Measurements from ENCODE around the gene MBP. TPM values are rescaled to one million over a fixed set of nuclear protein-coding genes. Genes with fewer than 3 reads are reported as not detected.

Gene MBP
- total RNA-seq, 1 donor from 2014 or later = 90.6 TPM

DNA sequence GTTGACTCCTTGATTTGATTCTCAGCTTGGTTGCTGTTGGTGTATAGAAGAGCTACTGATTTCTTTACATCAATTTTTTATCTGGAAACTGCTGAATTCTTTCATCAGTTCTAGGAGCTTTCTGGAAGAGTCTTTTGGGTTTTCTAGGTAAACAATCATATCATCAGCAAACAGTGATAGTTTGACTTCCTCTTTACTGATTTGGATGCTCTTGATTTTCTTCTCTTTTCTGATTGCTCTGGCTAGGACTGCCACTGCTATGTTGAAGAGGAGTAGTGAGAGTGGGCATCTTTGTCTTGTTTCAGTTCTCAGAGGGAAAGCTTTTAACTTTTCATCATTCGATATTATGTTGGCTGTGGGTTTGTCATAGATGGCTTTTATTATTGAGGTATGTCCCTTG lies 169.7 kb downstream of the MBP start:
- TF ChIP-seq, protein P1, sequence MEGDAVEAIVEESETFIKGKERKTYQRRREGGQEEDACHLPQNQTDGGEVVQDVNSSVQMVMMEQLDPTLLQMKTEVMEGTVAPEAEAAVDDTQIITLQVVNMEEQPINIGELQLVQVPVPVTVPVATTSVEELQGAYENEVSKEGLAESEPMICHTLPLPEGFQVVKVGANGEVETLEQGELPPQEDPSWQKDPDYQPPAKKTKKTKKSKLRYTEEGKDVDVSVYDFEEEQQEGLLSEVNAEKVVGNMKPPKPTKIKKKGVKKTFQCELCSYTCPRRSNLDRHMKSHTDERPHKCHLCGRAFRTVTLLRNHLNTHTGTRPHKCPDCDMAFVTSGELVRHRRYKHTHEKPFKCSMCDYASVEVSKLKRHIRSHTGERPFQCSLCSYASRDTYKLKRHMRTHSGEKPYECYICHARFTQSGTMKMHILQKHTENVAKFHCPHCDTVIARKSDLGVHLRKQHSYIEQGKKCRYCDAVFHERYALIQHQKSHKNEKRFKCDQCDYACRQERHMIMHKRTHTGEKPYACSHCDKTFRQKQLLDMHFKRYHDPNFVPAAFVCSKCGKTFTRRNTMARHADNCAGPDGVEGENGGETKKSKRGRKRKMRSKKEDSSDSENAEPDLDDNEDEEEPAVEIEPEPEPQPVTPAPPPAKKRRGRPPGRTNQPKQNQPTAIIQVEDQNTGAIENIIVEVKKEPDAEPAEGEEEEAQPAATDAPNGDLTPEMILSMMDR (IDR thresholded peaks at IDR 0.05) = no peak
- H3K4me1 ChIP-seq = peaks cover 15% of the 10 kb centered on the region
- ATAC-seq (no peak), DNase-seq (no peak)
- intact Hi-C loops (cut with DNase I) = no loop called here
- no peaks in the 10 kb centered on the region for H3K27me3 ChIP-seq (ENCODE audit: low read depth)
- no peak overlapping the region for H3K4me3 ChIP-seq
- no peak overlapping the region for H3K27ac ChIP-seq
- peaks cover 24% of the 10 kb centered on the region for H3K36me3 ChIP-seq
- H3K9me3 ChIP-seq = no peaks in the 10 kb centered on the region

DNA sequence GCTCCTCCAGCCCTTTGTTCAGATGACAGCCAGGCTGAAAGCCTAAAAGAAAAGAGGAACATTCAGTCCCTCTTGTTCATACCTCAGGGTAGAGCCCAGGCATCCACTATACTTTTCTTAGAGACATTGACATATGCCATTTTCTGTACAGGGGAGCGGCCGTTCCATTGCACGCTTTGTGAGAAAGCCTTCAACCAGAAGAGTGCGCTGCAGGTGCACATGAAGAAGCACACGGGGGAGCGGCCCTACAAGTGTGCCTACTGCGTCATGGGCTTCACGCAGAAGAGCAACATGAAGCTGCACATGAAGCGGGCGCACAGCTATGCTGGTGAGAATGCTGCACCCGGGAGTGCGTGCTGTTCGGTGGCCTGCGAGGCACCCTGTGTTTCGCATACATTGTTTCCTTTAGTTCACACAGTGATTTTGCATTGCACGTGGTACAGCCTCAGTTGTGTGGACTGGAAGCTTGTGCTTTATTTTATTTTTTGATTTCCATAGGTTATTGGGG lies 172.0 kb downstream of the MBP start:
- intact Hi-C loops (cut with DNase I) = no loop called here
- no peak overlapping the region for H3K27ac ChIP-seq
- ATAC-seq (no peak), DNase-seq (no peak)
- H3K27me3 ChIP-seq (ENCODE audit: low read depth) = no peaks in the 10 kb centered on the region
- H3K36me3 ChIP-seq = peaks cover 36% of the 10 kb centered on the region
- no peak overlapping the region for H3K4me3 ChIP-seq
- peaks cover 18% of the 10 kb centered on the region for H3K4me1 ChIP-seq
- H3K9me3 ChIP-seq = no peaks in the 10 kb centered on the region
- TF ChIP-seq, protein P1 (IDR thresholded peaks at IDR 0.05) = no peak

DNA sequence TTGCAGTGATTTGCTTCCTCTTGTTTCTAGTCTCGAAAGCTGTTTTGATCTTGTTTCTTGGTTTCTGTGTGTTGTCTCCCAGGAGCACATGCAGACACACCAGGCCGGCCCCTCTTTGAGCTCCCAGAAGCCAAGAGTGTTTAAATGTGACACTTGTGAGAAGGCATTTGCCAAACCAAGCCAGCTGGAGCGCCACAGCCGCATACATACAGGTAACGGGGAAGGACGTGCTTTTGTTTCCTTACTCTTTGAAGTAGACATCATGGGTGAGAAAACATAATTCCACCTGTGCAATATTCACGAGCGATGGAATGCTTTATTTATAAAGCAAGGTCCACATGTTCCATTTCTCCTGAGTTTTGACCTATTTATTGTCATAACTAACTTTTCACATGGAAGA lies 173.0 kb downstream of the MBP start:
- no peak for DNase-seq
- TF ChIP-seq, protein P1 (IDR thresholded peaks at IDR 0.05) = no peak
- H3K9me3 ChIP-seq = no peaks in the 10 kb centered on the region
- intact Hi-C loops (cut with DNase I) = no loop called here
- H3K36me3 ChIP-seq = peaks cover 39% of the 10 kb centered on the region
- ATAC-seq = peak in 1 of 2 donors; percentile 12
- no peak overlapping the region for H3K4me3 ChIP-seq
- H3K27ac ChIP-seq = peak overlapping the region; percentile 27
- H3K4me1 ChIP-seq = peaks cover 18% of the 10 kb centered on the region
- no peaks in the 10 kb centered on the region for H3K27me3 ChIP-seq (ENCODE audit: low read depth)

DNA sequence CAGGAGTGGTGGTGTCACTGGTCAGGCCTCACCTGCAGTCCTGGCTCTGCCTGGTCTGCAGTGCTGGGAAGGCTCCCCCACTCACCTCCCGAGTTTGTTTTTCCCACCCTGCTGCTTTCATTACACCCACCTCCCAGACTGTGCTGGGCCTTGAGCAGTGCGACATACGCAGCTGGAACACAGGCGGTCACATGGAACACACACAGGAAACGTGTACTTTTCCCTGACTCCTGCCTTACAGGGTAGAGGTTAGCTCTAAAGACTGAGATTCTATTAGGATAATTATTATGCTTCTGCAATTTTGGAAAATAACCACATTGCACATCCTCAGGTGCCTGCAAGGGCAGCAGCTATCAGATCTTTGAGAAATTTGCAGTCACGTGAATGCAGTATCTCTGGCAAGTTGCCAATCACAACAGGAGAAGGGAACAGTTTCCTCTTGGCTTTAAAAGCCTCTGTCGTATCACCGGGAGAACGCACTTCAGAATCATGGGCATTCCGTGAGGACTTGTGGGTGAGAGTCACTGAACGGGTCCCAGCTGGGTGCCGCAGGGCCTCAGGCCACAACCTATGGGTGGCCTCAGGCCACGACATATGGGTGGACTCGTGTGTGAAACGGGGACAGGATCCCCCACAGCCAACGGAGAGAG lies 173.8 kb downstream of the MBP start:
- intact Hi-C loops (cut with DNase I) = no loop called here
- no peak for DNase-seq
- TF ChIP-seq, protein P1 (IDR thresholded peaks at IDR 0.05) = no peak
- Histone ChIP-seq H3K4me3 (no peak overlapping the region), H3K9me3 (no peaks in the 10 kb centered on the region), H3K27me3 (ENCODE audit: low read depth) (no peaks in the 10 kb centered on the region), H3K4me1 (peaks cover 20% of the 10 kb centered on the region), H3K36me3 (peaks cover 39% of the 10 kb centered on the region), H3K27ac (peak overlapping the region; percentile 27)
- ATAC-seq = peak; percentile 60 to 68

DNA sequence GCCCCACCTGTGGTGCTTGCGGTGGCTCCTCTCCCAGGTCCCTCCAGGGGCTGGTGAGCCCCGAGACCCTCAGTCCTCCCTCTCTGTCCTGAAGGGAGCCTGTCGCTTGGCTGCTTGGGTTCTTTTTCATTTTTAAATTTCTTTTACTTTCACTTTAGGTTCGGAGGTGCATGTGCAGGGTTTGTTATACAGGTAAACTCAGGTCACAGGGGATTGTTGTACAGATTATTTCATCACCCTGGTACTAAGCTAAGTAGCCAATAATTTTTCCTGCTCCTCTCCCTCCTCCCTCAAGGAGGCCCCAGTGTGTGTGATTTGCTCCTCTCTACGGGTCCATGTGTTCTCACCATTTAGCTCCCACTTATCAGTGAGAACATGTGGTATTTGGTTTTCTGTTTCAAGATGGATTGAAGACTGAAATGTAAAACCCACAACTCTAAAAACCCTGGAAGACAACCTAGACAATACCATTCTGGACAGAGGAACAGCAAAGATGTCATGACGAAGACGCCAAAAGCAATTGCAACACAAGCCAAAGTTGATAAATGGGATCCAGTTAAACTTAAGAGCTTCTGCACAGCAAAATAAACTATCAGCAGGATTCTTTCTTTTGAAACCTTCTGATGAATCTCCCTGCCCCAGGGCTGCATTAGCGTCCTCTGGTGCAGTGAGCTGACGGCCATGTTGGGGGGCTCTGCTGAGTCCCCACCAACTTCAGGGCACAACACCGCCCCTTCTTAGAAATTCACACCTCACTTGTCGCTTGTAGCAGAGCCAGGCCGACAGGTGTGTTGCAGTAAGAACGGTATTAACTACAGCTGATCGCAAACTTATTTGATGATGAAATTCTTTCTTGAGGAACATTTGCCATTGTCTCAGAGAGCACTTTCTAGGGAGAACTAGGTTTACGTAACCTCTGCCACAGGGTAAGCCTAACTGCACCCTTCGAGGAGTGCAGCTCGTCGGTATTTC lies 174.9 kb downstream of the MBP start:
- H3K4me3 ChIP-seq = no peak overlapping the region
- H3K9me3 ChIP-seq = no peaks in the 10 kb centered on the region
- H3K27me3 ChIP-seq (ENCODE audit: low read depth) = no peaks in the 10 kb centered on the region
- no peak overlapping the region for H3K27ac ChIP-seq
- intact Hi-C loops (cut with DNase I) = no loop called here
- TF ChIP-seq, protein P1 (IDR thresholded peaks at IDR 0.05) = no peak
- ATAC-seq (peak in 1 of 2 donors; percentile 23), DNase-seq (no peak)
- peaks cover 32% of the 10 kb centered on the region for H3K4me1 ChIP-seq
- peaks cover 40% of the 10 kb centered on the region for H3K36me3 ChIP-seq

Data from lower lobe of right lung (tissue), 2 donors.